Tibial artery (tissue), 4 donors: ENCODE data around the gene METTL22.

Experiments
- DNase-seq, 2 donors: peaks; one replicate each; pipeline ENCODE4 v3.0.0-alpha.2; 2019
- H3K27ac ChIP-seq, 2 donors: fragments of 200-600 bp; sonication (generic) in 1 of 2; 1 replicate in 1 of 2; 2 replicates in 1 of 2; pipeline ENCODE4 v1.5.1; 2018 to 2019; ENCODE audit warnings: mild to moderate bottlenecking in 1 of 2
- H3K27me3 ChIP-seq, 2 donors: fragments of 200-600 bp; sonication (generic) in 1 of 2; one replicate each; pipeline versions ENCODE4 v1.5.1 to v1.6.0; 2016 to 2019
- H3K36me3 ChIP-seq, 3 donors: fragments of 200-600 bp; sonication (generic) in 2 of 3; one replicate each; pipeline ENCODE4 v1.5.1; 2016 to 2019; ENCODE audit warnings: mild to moderate bottlenecking in 2 of 3
- H3K4me1 ChIP-seq, 4 donors: fragments of 200-600 bp; sonication (generic) in 2 of 4; 1 replicate in 3 of 4; 2 replicates in 1 of 4; pipeline ENCODE4 v1.5.1; 2016 to 2019
- H3K4me3 ChIP-seq, 2 donors: fragments of 200-600 bp; sonication (generic) in 1 of 2; 1 replicate in 1 of 2; 2 replicates in 1 of 2; pipeline ENCODE4 v1.5.1; 2018 to 2019; ENCODE audit warnings: mild to moderate bottlenecking in 2 of 2
- H3K9me3 ChIP-seq, 3 donors: fragments of 200-600 bp; sonication (generic) in 1 of 3; one replicate each; pipeline ENCODE4 v1.5.1; 2016 to 2019
- intact Hi-C: fragments of 100-400 bp; cut with DNase I; formaldehyde crosslinking; loops from one replicate; pipeline ENCODE4 v1.15.0; 2023; ENCODE audit warnings: low total_unique reads
- TF ChIP-seq, protein P1 (sequence below), 2 experiments: fragments of 200-600 bp in 1 of 2; fragments of 450-650 bp in 1 of 2; IDR thresholded peaks; one replicate each; pipeline ENCODE4 v1.5.1; 2017 to 2019; ENCODE audit warnings: antibody characterized with exemption in 2 of 2, mild to moderate bottlenecking in 1 of 2, moderate library complexity in 1 of 2

Gene METTL22

GRCh38 chr16:8669481-8669880, 48.0 kb downstream of the METTL22 start:
- no peak for DNase-seq
- no peaks in the 10 kb centered on the region for H3K27me3 ChIP-seq
- no peaks in the 10 kb centered on the region for H3K9me3 ChIP-seq
- peaks cover 5 to 32% (median 20%) of the 10 kb centered on the region in 3 donors for H3K36me3 ChIP-seq
- peaks cover 0 to 5% (median 2%) of the 10 kb centered on the region in 4 donors for H3K4me1 ChIP-seq
- TF ChIP-seq, protein P1, sequence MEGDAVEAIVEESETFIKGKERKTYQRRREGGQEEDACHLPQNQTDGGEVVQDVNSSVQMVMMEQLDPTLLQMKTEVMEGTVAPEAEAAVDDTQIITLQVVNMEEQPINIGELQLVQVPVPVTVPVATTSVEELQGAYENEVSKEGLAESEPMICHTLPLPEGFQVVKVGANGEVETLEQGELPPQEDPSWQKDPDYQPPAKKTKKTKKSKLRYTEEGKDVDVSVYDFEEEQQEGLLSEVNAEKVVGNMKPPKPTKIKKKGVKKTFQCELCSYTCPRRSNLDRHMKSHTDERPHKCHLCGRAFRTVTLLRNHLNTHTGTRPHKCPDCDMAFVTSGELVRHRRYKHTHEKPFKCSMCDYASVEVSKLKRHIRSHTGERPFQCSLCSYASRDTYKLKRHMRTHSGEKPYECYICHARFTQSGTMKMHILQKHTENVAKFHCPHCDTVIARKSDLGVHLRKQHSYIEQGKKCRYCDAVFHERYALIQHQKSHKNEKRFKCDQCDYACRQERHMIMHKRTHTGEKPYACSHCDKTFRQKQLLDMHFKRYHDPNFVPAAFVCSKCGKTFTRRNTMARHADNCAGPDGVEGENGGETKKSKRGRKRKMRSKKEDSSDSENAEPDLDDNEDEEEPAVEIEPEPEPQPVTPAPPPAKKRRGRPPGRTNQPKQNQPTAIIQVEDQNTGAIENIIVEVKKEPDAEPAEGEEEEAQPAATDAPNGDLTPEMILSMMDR (IDR thresholded peaks at IDR 0.05) = no peak
- H3K27ac ChIP-seq = no peak overlapping the region
- H3K4me3 ChIP-seq = no peak overlapping the region
- intact Hi-C loops = no loop called here

DNA sequence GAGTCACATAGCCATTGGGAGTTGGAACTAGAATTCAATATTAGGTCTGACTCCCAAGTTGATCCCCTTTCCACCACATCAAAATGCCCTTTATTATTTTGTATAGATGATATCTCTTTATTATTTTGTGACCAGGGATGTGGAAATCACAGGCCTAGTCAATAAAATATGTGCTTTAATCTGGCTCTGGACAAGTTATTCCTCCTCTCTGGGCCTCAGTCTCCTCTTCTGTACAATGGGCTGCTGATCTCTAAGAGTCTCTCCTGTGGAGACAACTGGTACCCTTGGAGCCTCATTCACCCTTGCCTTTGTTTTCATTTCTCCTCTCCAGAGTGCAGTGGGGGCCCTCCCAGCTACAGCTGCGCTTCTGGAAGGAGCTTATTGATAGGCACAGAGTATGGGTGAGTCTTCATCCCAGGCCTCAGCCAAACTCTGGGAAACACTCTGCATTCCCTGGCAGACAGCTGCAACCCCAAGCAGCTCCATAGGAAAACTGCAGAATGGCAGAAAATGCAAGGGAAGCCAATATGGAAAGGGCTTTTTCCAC, 48.6 kb downstream of the METTL22 start:
- intact Hi-C loops = loop anchor here (5.0 to 10.0 kb wide), 3 partner anchors 125 to 415 kb away; partner anchors contain the start of genes CARHSP1, PMM2 and TMEM186
- no peaks in the 10 kb centered on the region for H3K9me3 ChIP-seq
- H3K4me3 ChIP-seq = no peak overlapping the region
- peaks cover 0 to 26% (median 16%) of the 10 kb centered on the region in 3 donors for H3K36me3 ChIP-seq
- no peaks in the 10 kb centered on the region for H3K27me3 ChIP-seq
- TF ChIP-seq, protein P1 (IDR thresholded peaks at IDR 0.05) = no peak
- peaks cover 0 to 9% (median 6%) of the 10 kb centered on the region in 4 donors for H3K4me1 ChIP-seq
- DNase-seq = no peak
- no peak overlapping the region for H3K27ac ChIP-seq

DNA sequence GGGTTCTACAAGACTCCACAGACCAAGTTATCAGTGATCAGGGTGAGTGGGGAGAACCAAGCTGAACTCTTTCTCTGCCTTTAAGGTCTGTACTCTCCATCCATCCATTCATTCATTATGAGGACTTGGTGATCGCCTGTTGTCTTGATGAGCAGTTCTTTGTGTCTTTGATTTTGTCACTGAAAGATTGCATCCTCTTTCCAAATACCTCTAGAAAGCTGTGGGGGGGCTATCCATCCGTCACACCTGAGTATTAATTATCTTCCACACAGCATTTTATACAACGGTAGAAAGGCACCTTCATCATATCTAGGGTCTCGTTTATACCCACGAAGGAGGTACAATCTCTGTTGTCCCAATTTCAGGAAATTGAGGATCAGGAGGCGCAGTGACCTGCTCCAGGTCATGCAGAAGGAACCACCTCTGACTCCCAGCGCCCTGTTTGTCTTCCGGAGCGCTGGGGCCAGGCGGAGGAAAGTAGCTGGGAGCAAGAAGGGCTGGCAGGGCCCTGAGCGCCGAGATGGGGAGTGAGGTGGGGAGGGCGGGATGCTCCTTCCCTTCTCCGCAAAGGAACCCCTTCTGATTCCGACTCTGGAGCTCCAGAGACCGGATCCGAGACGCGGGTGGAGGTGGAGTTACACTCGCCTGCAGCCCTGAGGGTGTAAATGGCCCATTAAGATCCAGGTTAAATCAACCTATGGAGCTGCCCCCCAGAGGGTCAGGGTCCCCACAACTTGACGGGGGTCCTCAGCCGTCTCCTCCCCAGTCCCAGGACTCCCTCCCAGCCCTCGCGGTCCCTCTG, 52.3 kb downstream of the METTL22 start:
- intact Hi-C loops = loop anchor here (5.0 to 10.0 kb wide), 3 partner anchors 121 to 411 kb away; partner anchors contain the start of genes CARHSP1, PMM2 and TMEM186
- Histone ChIP-seq H3K27me3 (no peaks in the 10 kb centered on the region), H3K36me3 (peaks cover 0 to 6% (median 0%) of the 10 kb centered on the region in 3 donors), H3K4me3 (peak overlapping the region; percentile 70 to 71), H3K9me3 (no peaks in the 10 kb centered on the region), H3K27ac (peak overlapping the region; percentile 39 to 66), H3K4me1 (peaks cover 0 to 17% (median 13%) of the 10 kb centered on the region in 4 donors)
- DNase-seq = no peak
- TF ChIP-seq, protein P1 (IDR thresholded peaks at IDR 0.05) = no peak

DNA sequence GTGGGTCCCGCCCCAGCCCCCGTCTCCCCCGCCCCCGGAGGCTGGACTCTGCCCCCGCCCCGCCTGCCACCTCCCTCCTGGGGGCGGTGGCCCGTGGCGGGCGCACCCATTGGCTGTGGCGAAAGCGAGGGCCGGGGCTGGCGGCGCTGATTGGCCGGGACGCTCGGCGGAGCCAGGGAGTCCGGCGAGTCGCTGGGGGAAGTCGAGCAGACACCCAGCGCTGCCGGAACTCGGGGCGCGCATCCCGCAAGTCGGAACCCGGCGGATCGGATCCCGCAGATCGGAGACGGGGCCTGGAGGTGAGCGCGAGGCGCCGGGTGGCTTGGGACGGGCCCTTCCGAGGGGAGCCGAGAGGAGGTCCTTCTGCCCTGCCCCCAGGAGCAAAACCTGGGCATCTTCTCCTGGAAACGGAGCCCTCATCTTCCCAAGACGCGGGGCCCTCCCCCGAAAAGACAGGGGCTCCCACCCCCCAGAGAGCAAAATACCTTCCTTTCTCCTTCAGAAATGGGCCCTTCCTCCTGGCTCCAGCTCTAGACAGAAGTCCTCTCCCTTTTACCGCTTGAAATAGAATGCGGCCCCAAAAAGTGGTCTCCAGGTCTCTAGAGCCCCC, 53.0 kb downstream of the METTL22 start, which contains the start of gene ABAT:
ABAT (plus strand) TSS at position 205 of the 610 bp plus-strand sequence. CDS start 61,123 bp downstream, outside the sequence.
- Histone ChIP-seq H3K27me3 (no peaks in the 10 kb centered on the region), H3K27ac (peak within 1 kb of the TSS; percentile 39 to 66), H3K4me1 (peaks cover 0 to 17% (median 13%) of the 10 kb centered on the region in 4 donors), H3K36me3 (peaks cover 0 to 6% (median 0%) of the 10 kb centered on the region in 3 donors), H3K4me3 (peak within 1 kb of the TSS; percentile 70 to 71), H3K9me3 (no peaks in the 10 kb centered on the region)
- peak; percentile 89 to 94 for DNase-seq
- TF ChIP-seq, protein P1 (IDR thresholded peaks at IDR 0.05) = no peak
- intact Hi-C loops = loop anchor here (5.0 to 10.0 kb wide), 3 partner anchors 120 to 410 kb away; partner anchors contain the start of genes CARHSP1, PMM2 and TMEM186
